DLD1 (cell line): ENCODE results near the gene SBK2.
"Not testable (repeated sequence)": the region's sequence is repeated elsewhere in the genome, so short reads cannot be mapped to it uniquely, and the experiment has no call there.

ENCODE experiments used
- in situ Hi-C: cut with HindIII; loops from 2 replicates; pipeline ENCODE4 v1.10.0; 2017; ENCODE audit warnings: low sequenced_read_pairs

SBK2 gene

GRCh38 chr19:55536366-55536765, 567 bp downstream of the SBK2 start:
- in situ Hi-C loops: no loop called here

DNA sequence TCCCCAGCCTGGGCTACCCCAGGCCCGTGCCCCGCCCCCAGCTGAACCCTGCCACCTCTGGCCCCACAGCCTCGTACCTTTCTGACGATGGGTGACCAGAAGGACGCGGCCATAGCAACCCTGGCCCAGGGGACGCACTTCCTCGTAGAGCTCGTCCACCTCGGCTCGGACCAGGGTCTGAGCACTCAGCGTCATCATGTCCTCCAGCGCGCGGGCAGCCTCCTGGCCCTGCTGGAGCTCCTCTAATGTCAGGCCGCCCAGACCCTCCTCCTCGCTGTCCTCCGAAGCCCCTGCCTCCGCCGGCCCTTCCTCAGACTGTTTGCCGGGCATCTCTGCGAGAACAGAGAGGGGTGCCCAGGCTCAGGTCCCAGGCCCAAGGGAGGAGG, 975 bp downstream of the SBK2 start:
- in situ Hi-C loops: no loop called here

GRCh38 chr19:55535173-55535964, 1.6 kb downstream of the SBK2 start:
- in situ Hi-C loops: no loop called here

- in situ Hi-C loops: not testable (repeated sequence)
Measured at GRCh38 chr19:55534280-55534679, 2.7 kb downstream of the SBK2 start.

DNA sequence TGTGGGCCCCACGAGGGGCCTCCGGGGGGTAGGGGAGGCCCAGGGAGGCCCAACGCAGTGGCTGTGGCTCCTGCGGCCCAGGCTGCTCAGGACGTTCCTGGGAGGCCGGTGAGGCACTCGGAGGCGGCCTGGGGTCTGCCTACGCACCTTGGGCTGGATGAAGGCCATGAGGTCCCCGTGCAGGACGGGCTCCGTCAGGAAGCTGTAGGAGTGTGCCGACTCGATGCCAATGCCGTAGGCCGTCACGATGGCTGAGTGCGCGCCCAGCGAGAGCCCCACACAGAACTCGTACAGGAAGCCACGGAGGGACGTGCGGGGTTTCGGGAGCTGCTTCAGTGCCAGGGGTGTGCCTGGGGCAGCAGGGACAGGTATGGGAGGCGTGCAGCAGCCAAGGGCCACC, 5.9 kb downstream of the SBK2 start:
- in situ Hi-C loops: no loop called here

- in situ Hi-C loops: loop anchor here (5.0 kb wide), 1 partner anchor 93 kb away; the partner anchor contains the start of gene ZNF784
Measured at GRCh38 chr19:55529636-55530234, 7.2 kb downstream of the SBK2 start.

DNA sequence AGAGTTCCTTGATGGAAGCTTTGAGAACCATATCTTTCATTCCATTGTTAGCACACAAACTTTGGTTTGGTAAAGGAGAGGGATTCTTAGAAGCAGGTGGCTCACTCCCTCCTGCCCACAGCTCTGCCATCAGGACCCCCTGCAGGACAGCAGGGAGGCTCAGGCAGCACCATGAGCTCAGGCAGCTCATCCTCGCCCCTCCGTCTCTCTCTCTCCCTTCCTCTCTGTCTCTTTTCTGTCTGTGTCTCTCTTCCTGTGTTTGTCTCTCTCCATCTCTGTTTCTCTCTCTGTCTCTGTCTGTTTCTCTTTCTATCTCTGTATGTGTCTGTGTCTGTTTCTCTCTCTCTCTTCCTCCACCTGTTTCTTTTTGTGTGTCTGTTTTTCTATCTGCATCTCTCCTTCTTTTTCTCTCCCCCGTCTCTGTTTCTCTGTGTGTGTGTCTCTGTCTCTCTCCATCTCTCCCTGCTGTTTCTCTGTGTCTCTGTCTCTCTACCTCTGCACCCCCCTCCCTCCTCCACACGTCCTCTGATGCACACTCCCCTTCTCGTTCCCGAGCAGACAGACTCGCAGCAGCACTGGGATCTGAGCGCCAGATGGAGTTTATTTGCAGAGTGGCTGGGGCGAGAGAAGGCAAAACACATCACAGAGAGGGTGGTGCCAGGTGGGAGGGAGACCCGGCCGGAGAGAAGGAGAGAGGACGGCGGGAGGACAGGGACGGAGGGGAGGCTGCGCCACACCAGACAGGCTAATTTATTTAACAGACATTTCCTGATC, 8.7 kb downstream of the SBK2 start:
- in situ Hi-C loops: loop anchor here (5.0 kb wide), 1 partner anchor 94 kb away; the partner anchor contains the start of gene ZNF784

GRCh38 chr19:55527197-55528029, 9.5 kb downstream of the SBK2 start:
- in situ Hi-C loops: loop anchor here (5.0 kb wide), 1 partner anchor 95 kb away; the partner anchor contains the start of gene ZNF784

GRCh38 chr19:55526216-55527196, 10.4 kb downstream of the SBK2 start:
- in situ Hi-C loops: loop anchor here (5.0 kb wide), 1 partner anchor 96 kb away; the partner anchor contains the start of gene ZNF784

GRCh38 chr19:55525289-55526101, 11.4 kb downstream of the SBK2 start:
- in situ Hi-C loops: loop anchor here (5.0 kb wide), 1 partner anchor 97 kb away; the partner anchor contains the start of gene ZNF784

DNA sequence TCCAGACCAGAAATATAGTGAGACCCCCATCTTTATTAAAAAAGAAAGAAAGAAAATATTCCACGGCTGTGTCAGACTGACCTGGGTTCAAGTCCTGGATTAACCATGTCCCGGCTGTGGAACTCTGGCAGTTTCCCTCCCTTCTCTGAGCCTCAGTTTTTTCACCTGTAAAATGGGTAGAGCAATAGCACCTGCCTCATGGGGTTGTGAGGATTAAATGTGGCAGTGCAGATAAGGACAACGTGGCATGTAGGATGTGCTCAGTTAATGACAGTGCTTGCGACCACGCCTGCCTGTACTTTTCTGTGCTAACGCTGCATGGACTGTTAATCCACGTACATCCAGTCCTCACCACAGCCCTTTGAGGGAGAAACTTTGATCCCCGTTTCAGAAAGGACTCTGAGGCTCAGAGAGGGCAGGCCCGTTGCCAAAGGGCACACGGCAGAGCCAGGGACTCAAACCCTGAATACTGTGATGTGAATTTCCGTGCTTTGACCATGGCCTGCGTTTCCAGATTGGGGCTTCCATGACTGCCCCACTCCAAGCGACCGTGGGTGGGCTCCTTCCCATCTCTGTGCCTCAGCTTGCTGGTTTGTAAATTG, 16.1 kb downstream of the SBK2 start:
- in situ Hi-C loops: no loop called here

GRCh38 chr19:55519451-55520311, 17.3 kb downstream of the SBK2 start:
- in situ Hi-C loops: no loop called here

- in situ Hi-C loops: no loop called here
Measured at GRCh38 chr19:55516878-55517620, 19.9 kb downstream of the SBK2 start.

- in situ Hi-C loops: no loop called here
Measured at GRCh38 chr19:55508120-55508519, 28.8 kb downstream of the SBK2 start.

DNA sequence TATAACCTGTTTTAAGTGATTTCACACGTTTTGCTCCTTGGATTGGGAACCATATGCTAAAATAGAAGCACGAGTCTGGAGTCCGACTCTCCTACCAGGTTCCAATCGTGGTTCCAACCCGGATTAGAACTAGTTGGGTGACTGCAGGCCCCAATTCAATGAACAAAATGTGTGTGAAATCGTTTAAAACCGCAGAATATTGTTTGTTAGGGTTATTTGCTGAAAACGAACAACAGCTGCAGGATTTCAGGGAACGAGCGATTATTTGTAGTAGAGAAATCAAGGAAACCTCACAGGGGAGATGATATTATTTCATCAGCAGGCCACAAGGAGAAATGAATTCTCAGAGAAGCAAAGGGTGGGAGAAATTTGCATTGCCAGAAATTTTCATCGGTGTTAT, 32.0 kb downstream of the SBK2 start:
- in situ Hi-C loops: no loop called here

DNA sequence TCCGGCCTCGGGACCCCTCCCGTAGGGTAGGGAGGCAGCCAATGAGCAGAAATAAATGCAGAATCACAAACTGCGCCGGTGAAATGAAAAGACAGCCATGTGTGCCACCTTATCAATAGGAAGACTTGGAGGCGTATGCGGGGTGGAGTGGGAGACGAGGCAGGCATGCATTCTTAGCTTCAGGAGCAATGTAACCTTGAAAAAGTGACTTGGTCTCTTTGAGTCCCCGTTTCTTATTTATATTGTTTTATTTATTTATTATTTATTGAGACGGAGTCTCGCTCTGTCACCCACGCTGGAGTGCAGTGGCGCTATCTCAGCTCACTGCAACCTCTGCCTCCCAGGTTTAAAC, 32.7 kb downstream of the SBK2 start:
- in situ Hi-C loops: no loop called here
